DMS53 treated with DMSO at 0.1 percent for 48 hours (cell line): Measurements from ENCODE around the gene ABCB9.

ENCODE experiments used
- DNase-seq: peaks from one replicate; lab custom pipeline; 2025; ENCODE audit not compliant: unreplicated experiment; lab: John Stamatoyannopoulos, UW

ABCB9 gene

GRCh38 chr12:122995503-122996187, 29.4 kb upstream of the ABCB9 start:
- DNase-seq = no peak

GRCh38 chr12:122994781-122995502, 28.7 kb upstream of the ABCB9 start:
- DNase-seq = no peak

GRCh38 chr12:122994140-122994675, 27.9 kb upstream of the ABCB9 start:
- DNase-seq = no peak

GRCh38 chr12:122992386-122992785, 26.1 kb upstream of the ABCB9 start:
- DNase-seq = no peak

GRCh38 chr12:122991623-122992275, 25.5 kb upstream of the ABCB9 start:
- DNase-seq = no peak

- DNase-seq = no peak
These were observed 24.8 kb upstream of the ABCB9 start for GRCh38 chr12:122990961-122991622.

- no peak for DNase-seq
These were observed 24.3 kb upstream of the ABCB9 start for GRCh38 chr12:122990561-122990960.

GRCh38 chr12:122989874-122990419, 23.7 kb upstream of the ABCB9 start:
- no peak for DNase-seq

- DNase-seq = no peak
These were observed 23.1 kb upstream of the ABCB9 start for GRCh38 chr12:122989225-122989839.

- no peak for DNase-seq
These were observed 22.4 kb upstream of the ABCB9 start for GRCh38 chr12:122988612-122989212.

GRCh38 chr12:122988036-122988435, 21.8 kb upstream of the ABCB9 start:
- DNase-seq = no peak

- no peak for DNase-seq
These were observed 21.1 kb upstream of the ABCB9 start for GRCh38 chr12:122987086-122987951.

GRCh38 chr12:122986258-122986871, 20.1 kb upstream of the ABCB9 start:
- no peak for DNase-seq

- no peak for DNase-seq
These were observed 19.3 kb upstream of the ABCB9 start for GRCh38 chr12:122985338-122986257.

GRCh38 chr12:122984612-122985337, 18.5 kb upstream of the ABCB9 start:
- DNase-seq = no peak

- DNase-seq = no peak
These were observed 17.7 kb upstream of the ABCB9 start for GRCh38 chr12:122983789-122984515.
